ENCODE results near the gene GTF3C1.

GTF3C1 gene

GRCh38 chr16:27447301-27447700, 102.4 kb downstream of the GTF3C1 start:
- ATAC-seq = no peak
- no peak for TF ChIP-seq ZFP30 (CRISPR knock-in tag; IDR thresholded peaks at IDR 0.05)
- TF ChIP-seq POU6F1 (CRISPR knock-in tag; IDR thresholded peaks at IDR 0.05; ENCODE audit: borderline replicate concordance, low read depth) = no peak
- no peak for TF ChIP-seq RARB (CRISPR knock-in tag; IDR thresholded peaks at IDR 0.05)
- no peak for TF ChIP-seq TCF4 (CRISPR knock-in tag; IDR thresholded peaks at IDR 0.05; ENCODE audit: borderline replicate concordance)
- no peak for TF ChIP-seq TOX (CRISPR knock-in tag; IDR thresholded peaks at IDR 0.05; ENCODE audit: borderline replicate concordance)
- no peak for TF ChIP-seq ZNF565 (CRISPR knock-in tag; conservative IDR thresholded peaks at IDR 0.05; ENCODE audit: low read depth)
- TF ChIP-seq CSDC2 (CRISPR knock-in tag; IDR thresholded peaks at IDR 0.05) = no peak
- no peak for TF ChIP-seq SNAI2 (CRISPR knock-in tag; IDR thresholded peaks at IDR 0.05)
- no peak for TF ChIP-seq ZNF8 (CRISPR knock-in tag; IDR thresholded peaks at IDR 0.05)
- no peak for TF ChIP-seq ZFP3 (CRISPR knock-in tag; IDR thresholded peaks at IDR 0.05)
- no peak for TF ChIP-seq ESRRG (CRISPR knock-in tag; IDR thresholded peaks at IDR 0.05)
- no peak for TF ChIP-seq TSHZ2 (CRISPR knock-in tag; IDR thresholded peaks at IDR 0.05)
- TF ChIP-seq OSR1 (CRISPR knock-in tag; IDR thresholded peaks at IDR 0.05) = no peak
- TF ChIP-seq ARNTL (CRISPR knock-in tag; IDR thresholded peaks at IDR 0.05; ENCODE audit: borderline replicate concordance, low read depth) = no peak
- no peak for TF ChIP-seq PATZ1 (CRISPR knock-in tag; IDR thresholded peaks at IDR 0.05; ENCODE audit: borderline replicate concordance)
- no peak for TF ChIP-seq PPARA (CRISPR knock-in tag; IDR thresholded peaks at IDR 0.05; ENCODE audit: borderline replicate concordance)
- no peak for TF ChIP-seq CREB5 (CRISPR knock-in tag; IDR thresholded peaks at IDR 0.05; ENCODE audit: low read depth)
- TF ChIP-seq CSRNP3 (CRISPR knock-in tag; IDR thresholded peaks at IDR 0.05) = no peak
- TF ChIP-seq GLIS3 (CRISPR knock-in tag; IDR thresholded peaks at IDR 0.05) = no peak
- TF ChIP-seq ISL1 (CRISPR knock-in tag; IDR thresholded peaks at IDR 0.05) = no peak

GRCh38 chr16:27446721-27447120, 103.0 kb downstream of the GTF3C1 start:
- no peak for ATAC-seq
- TF ChIP-seq ARNTL (CRISPR knock-in tag; IDR thresholded peaks at IDR 0.05; ENCODE audit: borderline replicate concordance, low read depth) (no peak), ZFP30 (CRISPR knock-in tag; IDR thresholded peaks at IDR 0.05) (no peak), RARB (CRISPR knock-in tag; IDR thresholded peaks at IDR 0.05) (no peak), CSDC2 (CRISPR knock-in tag; IDR thresholded peaks at IDR 0.05) (no peak), ZNF565 (CRISPR knock-in tag; conservative IDR thresholded peaks at IDR 0.05; ENCODE audit: low read depth) (no peak), ZNF70 (CRISPR knock-in tag; IDR thresholded peaks at IDR 0.05) (no peak)

GRCh38 chr16:27445502-27446175, 104.1 kb downstream of the GTF3C1 start:
- no peak for ATAC-seq
- TF ChIP-seq SNAI2 (CRISPR knock-in tag; IDR thresholded peaks at IDR 0.05) (no peak), CSDC2 (CRISPR knock-in tag; IDR thresholded peaks at IDR 0.05) (no peak), BACH2 (CRISPR knock-in tag; IDR thresholded peaks at IDR 0.05; ENCODE audit: borderline replicate concordance) (no peak), CSRNP3 (CRISPR knock-in tag; IDR thresholded peaks at IDR 0.05) (no peak)
